Breast epithelium (tissue), 3 donors: ENCODE data around the gene CASZ1.

ENCODE experiments used
- POLR2A ChIP-seq: fragments of 450-650 bp; IDR thresholded peaks from one replicate; pipeline ENCODE4 v1.6.1; 2016; ENCODE audit warnings: antibody characterized with exemption, mild to moderate bottlenecking, moderate library complexity
- POLR2AphosphoS5 ChIP-seq, 3 donors: sonication (generic); formaldehyde crosslinking; IDR thresholded peaks; one replicate each; pipeline ENCODE4 v1.6.1; 2017; ENCODE audit warnings: antibody characterized with exemption in 3 of 3
- TF ChIP-seq, protein P1 (sequence below), 3 donors: fragments of 450-650 bp; IDR thresholded peaks; one replicate each; pipeline ENCODE4 v1.5.1; 2016 to 2017; ENCODE audit warnings: antibody characterized with exemption in 3 of 3, mild to moderate bottlenecking in 3 of 3, moderate library complexity in 3 of 3

GRCh38 chr1:10727751-10728232 is 68.7 kb downstream of the CASZ1 start:
- TF ChIP-seq, protein P1, sequence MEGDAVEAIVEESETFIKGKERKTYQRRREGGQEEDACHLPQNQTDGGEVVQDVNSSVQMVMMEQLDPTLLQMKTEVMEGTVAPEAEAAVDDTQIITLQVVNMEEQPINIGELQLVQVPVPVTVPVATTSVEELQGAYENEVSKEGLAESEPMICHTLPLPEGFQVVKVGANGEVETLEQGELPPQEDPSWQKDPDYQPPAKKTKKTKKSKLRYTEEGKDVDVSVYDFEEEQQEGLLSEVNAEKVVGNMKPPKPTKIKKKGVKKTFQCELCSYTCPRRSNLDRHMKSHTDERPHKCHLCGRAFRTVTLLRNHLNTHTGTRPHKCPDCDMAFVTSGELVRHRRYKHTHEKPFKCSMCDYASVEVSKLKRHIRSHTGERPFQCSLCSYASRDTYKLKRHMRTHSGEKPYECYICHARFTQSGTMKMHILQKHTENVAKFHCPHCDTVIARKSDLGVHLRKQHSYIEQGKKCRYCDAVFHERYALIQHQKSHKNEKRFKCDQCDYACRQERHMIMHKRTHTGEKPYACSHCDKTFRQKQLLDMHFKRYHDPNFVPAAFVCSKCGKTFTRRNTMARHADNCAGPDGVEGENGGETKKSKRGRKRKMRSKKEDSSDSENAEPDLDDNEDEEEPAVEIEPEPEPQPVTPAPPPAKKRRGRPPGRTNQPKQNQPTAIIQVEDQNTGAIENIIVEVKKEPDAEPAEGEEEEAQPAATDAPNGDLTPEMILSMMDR (IDR thresholded peaks at IDR 0.05): no peak
- no peak for TF ChIP-seq POLR2AphosphoS5 (IDR thresholded peaks at IDR 0.05)
- no peak for TF ChIP-seq POLR2A
